Measurements from ENCODE around the gene HOMER2.
"Not testable (repeated sequence)": the region's sequence is repeated elsewhere in the genome, so short reads cannot be mapped to it uniquely, and the experiment has no call there.

HOMER2 gene

GRCh38 chr15:82943176-82943575, 9.3 kb downstream of the HOMER2 start:
- Histone ChIP-seq H3K4me1 (ENCODE audit: insufficient read depth, low read length, poor library complexity, severe bottlenecking) (no peaks in the 10 kb centered on the region), H3K4me2 (ENCODE audit: low read depth, low read length, poor library complexity, severe bottlenecking) (no peak overlapping the region), H3K36me3 (ENCODE audit: insufficient read depth, low read length) (no peaks in the 10 kb centered on the region), H3K9me3 (ENCODE audit: insufficient read depth, low read depth, low read length) (no peaks in the 10 kb centered on the region), H3K79me2 (ENCODE audit: insufficient read depth, low read length) (no peaks in the 10 kb centered on the region), H3K9me2 (replicated peaks; ENCODE audit: low read depth, low read length) (no peaks in the 10 kb centered on the region), H3K9ac (ENCODE audit: low read depth, low read length, poor library complexity, severe bottlenecking) (no peak overlapping the region), H4K20me1 (ENCODE audit: insufficient read depth, low read length, poor library complexity, severe bottlenecking) (no peaks in the 10 kb centered on the region), H3F3A (ENCODE audit: low read depth) (no peaks in the 10 kb centered on the region), H2AFZ (ENCODE audit: low read length) (no peak overlapping the region), H3K27me3 (ENCODE audit: insufficient read depth, low read length, poor library complexity, severe bottlenecking) (no peaks in the 10 kb centered on the region), H3K4me3 (ENCODE audit: low read length, poor library complexity, severe bottlenecking) (no peak overlapping the region)
- TF ChIP-seq EZH2phosphoT487 (IDR thresholded peaks at IDR 0.05; ENCODE audit: borderline replicate concordance) (no peak), CTCF (conservative IDR thresholded peaks at IDR 0.05; ENCODE audit: low read length) (no peak)

GRCh38 chr15:82942691-82943090, 9.8 kb downstream of the HOMER2 start:
- Histone ChIP-seq H3K9me2 (replicated peaks; ENCODE audit: low read depth, low read length) (no peaks in the 10 kb centered on the region), H4K20me1 (ENCODE audit: insufficient read depth, low read length, poor library complexity, severe bottlenecking) (no peaks in the 10 kb centered on the region), H3K4me1 (ENCODE audit: insufficient read depth, low read length, poor library complexity, severe bottlenecking) (no peaks in the 10 kb centered on the region), H3K4me2 (ENCODE audit: low read depth, low read length, poor library complexity, severe bottlenecking) (no peak overlapping the region), H3K36me3 (ENCODE audit: insufficient read depth, low read length) (no peaks in the 10 kb centered on the region), H3F3A (ENCODE audit: low read depth) (no peaks in the 10 kb centered on the region), H3K9me3 (ENCODE audit: insufficient read depth, low read depth, low read length) (no peaks in the 10 kb centered on the region), H3K4me3 (ENCODE audit: low read length, poor library complexity, severe bottlenecking) (no peak overlapping the region), H3K27me3 (ENCODE audit: insufficient read depth, low read length, poor library complexity, severe bottlenecking) (no peaks in the 10 kb centered on the region), H2AFZ (ENCODE audit: low read length) (no peak overlapping the region), H3K79me2 (ENCODE audit: insufficient read depth, low read length) (no peaks in the 10 kb centered on the region), H3K9ac (ENCODE audit: low read depth, low read length, poor library complexity, severe bottlenecking) (no peak overlapping the region)
- TF ChIP-seq EZH2phosphoT487 (IDR thresholded peaks at IDR 0.05; ENCODE audit: borderline replicate concordance) (no peak), CTCF (conservative IDR thresholded peaks at IDR 0.05; ENCODE audit: low read length) (no peak)

- H3K36me3 ChIP-seq (ENCODE audit: insufficient read depth, low read length); H3K9ac ChIP-seq (ENCODE audit: low read depth, low read length, poor library complexity, severe bottlenecking); H3K79me2 ChIP-seq (ENCODE audit: insufficient read depth, low read length); H3K4me1 ChIP-seq (ENCODE audit: insufficient read depth, low read length, poor library complexity, severe bottlenecking); H3K27me3 ChIP-seq (ENCODE audit: insufficient read depth, low read length, poor library complexity, severe bottlenecking); H3K4me2 ChIP-seq (ENCODE audit: low read depth, low read length, poor library complexity, severe bottlenecking); H2AFZ ChIP-seq (ENCODE audit: low read length); H3K9me3 ChIP-seq (ENCODE audit: insufficient read depth, low read depth, low read length); H3F3A ChIP-seq (ENCODE audit: low read depth); H3K9me2 ChIP-seq (replicated peaks; ENCODE audit: low read depth, low read length); H4K20me1 ChIP-seq (ENCODE audit: insufficient read depth, low read length, poor library complexity, severe bottlenecking); H3K4me3 ChIP-seq (ENCODE audit: low read length, poor library complexity, severe bottlenecking): not testable (repeated sequence)
These were observed 12.8 kb downstream of the HOMER2 start for GRCh38 chr15:82939678-82940077.

- Histone ChIP-seq H3K4me1 (ENCODE audit: insufficient read depth, low read length, poor library complexity, severe bottlenecking) (no peaks in the 10 kb centered on the region), H3K9ac (ENCODE audit: low read depth, low read length, poor library complexity, severe bottlenecking) (no peak overlapping the region), H3K27me3 (ENCODE audit: insufficient read depth, low read length, poor library complexity, severe bottlenecking) (no peaks in the 10 kb centered on the region), H3K4me3 (ENCODE audit: low read length, poor library complexity, severe bottlenecking) (no peak overlapping the region), H3F3A (ENCODE audit: low read depth) (no peaks in the 10 kb centered on the region), H3K79me2 (ENCODE audit: insufficient read depth, low read length) (no peaks in the 10 kb centered on the region), H3K4me2 (ENCODE audit: low read depth, low read length, poor library complexity, severe bottlenecking) (no peak overlapping the region), H2AFZ (ENCODE audit: low read length) (no peak overlapping the region), H4K20me1 (ENCODE audit: insufficient read depth, low read length, poor library complexity, severe bottlenecking) (no peaks in the 10 kb centered on the region), H3K36me3 (ENCODE audit: insufficient read depth, low read length) (no peaks in the 10 kb centered on the region), H3K9me2 (replicated peaks; ENCODE audit: low read depth, low read length) (no peaks in the 10 kb centered on the region), H3K9me3 (ENCODE audit: insufficient read depth, low read depth, low read length) (no peaks in the 10 kb centered on the region)
- no peak for TF ChIP-seq CTCF (conservative IDR thresholded peaks at IDR 0.05; ENCODE audit: low read length)
- TF ChIP-seq EZH2phosphoT487 (IDR thresholded peaks at IDR 0.05; ENCODE audit: borderline replicate concordance) = no peak
These were observed 14.8 kb downstream of the HOMER2 start for GRCh38 chr15:82937712-82938058.

All from Loucy (cell line).